Left lobe of liver (tissue), 2 donors: ENCODE data around the gene PRDM15. TPM values are rescaled to one million over a fixed set of nuclear protein-coding genes. Genes with fewer than 3 reads are reported as not detected.
A peak's percentile ranks its signal among the peaks of the same experiment; 100 is the strongest.

Experiments used
- ATAC-seq: fragments of 200-7000 bp; cut with Tn5 transposase; one replicate; pipeline ENCODE4 v1.9.1; 2020; ENCODE audit warnings: mild to moderate bottlenecking, moderate library complexity
- DNase-seq: peaks from one replicate; pipeline ENCODE4 v3.0.0-alpha.2; 2020; ENCODE audit warnings: low spot score
- total RNA-seq: library from RNA; stranded (reverse); gene quantifications from one replicate; pipeline ENCODE4 v1.2.1, GENCODE V29; 2021
- donor health status: DM: no; HTN: no; CAD: no; lungs with moderate emphysema.
- donor health status: DM: no; HTN: yes; CAD: no.

PRDM15 gene, protein sequence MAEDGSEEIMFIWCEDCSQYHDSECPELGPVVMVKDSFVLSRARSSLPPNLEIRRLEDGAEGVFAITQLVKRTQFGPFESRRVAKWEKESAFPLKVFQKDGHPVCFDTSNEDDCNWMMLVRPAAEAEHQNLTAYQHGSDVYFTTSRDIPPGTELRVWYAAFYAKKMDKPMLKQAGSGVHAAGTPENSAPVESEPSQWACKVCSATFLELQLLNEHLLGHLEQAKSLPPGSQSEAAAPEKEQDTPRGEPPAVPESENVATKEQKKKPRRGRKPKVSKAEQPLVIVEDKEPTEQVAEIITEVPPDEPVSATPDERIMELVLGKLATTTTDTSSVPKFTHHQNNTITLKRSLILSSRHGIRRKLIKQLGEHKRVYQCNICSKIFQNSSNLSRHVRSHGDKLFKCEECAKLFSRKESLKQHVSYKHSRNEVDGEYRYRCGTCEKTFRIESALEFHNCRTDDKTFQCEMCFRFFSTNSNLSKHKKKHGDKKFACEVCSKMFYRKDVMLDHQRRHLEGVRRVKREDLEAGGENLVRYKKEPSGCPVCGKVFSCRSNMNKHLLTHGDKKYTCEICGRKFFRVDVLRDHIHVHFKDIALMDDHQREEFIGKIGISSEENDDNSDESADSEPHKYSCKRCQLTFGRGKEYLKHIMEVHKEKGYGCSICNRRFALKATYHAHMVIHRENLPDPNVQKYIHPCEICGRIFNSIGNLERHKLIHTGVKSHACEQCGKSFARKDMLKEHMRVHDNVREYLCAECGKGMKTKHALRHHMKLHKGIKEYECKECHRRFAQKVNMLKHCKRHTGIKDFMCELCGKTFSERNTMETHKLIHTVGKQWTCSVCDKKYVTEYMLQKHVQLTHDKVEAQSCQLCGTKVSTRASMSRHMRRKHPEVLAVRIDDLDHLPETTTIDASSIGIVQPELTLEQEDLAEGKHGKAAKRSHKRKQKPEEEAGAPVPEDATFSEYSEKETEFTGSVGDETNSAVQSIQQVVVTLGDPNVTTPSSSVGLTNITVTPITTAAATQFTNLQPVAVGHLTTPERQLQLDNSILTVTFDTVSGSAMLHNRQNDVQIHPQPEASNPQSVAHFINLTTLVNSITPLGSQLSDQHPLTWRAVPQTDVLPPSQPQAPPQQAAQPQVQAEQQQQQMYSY
- 3.2 TPM for total RNA-seq

- DNase-seq (peak; percentile 85), ATAC-seq (peak; percentile 76)
Observed at GRCh38 chr21:41879190-41879998, at the start of gene PRDM15. PRDM15 (minus strand) TSS chr21:41879344; CDS start chr21:41860363, 18,981 bp downstream.

GRCh38 chr21:41928621-41929220 is 49.6 kb upstream of the PRDM15 start:
- no peak for DNase-seq

DNA sequence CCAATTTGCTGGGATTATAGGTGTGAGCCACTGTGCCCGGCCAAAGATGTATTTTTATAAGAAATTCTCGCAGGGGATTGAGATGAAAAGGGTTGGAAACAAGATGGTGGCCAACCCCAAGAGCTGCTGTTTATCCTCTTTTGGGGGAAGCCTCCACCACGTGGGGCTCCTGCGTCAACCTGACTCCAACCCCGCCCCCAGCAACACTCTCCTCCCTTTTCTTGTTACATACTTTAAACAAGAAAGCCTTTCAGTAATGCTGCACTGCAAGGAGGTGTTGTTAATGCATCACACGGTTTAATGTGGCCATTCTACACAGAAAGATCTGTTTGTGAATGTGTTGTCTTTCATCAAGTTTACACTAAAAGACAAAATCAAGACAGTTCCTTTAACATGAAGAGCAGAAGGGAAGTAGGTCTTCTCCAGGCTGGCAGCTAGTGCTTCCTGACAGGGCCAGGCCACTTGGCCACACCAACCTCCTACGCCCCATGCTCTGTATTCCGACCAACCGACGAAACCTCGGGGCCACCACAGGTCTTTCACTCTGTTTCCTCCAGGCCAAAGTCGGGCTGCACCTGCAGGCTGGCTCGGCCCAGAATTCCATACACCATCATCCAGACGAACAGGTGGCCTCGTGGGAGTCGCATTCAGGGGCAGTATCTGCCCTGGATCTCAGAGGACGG is 48.7 kb upstream of the PRDM15 start:
- DNase-seq (no peak), ATAC-seq (no peak)

More at GRCh38 chr21:41928621-41929220, 49.6 kb upstream of the PRDM15 start:
- no peak for ATAC-seq

DNA sequence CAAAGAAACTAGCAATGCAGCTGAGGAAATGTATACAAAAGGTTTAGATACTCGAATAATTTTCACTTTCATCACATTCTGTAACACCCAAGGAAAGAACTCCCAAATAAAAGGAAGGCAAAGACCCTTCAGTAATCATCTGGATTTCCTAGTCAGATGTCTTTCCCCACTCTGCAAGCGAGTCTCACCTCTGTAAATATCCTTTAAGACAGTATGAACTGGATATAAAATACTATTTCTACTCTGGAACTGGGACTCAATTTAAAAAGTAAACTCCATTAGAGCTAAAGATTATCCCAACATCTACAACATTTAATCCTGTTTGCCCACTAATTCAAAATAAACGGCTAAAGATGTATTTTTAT is 47.6 kb upstream of the PRDM15 start:
- DNase-seq (no peak), ATAC-seq (no peak)

DNA sequence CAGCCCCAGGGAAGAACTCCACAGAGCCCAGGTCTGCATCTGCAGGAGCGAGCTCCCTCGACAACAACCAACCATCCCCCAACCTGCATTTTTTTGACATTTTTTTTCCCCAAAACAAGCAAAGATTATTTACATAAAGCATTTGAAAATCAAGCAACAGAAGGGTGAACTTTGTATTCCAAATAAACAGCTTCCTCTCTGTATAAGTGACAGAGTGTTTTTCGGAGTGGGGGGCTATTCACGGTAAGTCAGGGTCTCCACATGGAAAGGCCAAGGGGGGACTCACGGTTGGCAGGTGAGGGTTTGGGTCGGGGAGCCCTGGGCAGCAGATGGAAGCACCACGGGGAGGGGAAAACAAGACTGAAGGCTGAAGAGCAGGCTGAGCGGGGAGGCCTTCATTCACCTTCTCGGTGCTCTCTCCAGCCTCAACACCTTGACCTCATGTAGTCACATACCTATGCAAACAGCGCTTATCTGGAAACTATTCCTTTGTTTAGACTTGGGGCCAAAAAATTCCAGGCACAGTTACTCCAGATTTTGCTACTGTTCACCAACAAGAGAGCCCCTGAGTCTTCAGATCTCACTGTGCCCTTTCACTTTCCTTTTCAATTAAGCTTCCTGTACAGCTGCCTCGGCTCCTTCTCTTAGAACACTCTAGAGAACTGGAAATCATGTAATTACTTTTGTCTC is 47.1 kb upstream of the PRDM15 start:
- DNase-seq (no peak), ATAC-seq (peak; percentile 84)

- peak; percentile 3 for ATAC-seq
- DNase-seq: no peak
Observed at GRCh38 chr21:41925767-41926116, 46.6 kb upstream of the PRDM15 start.

- ATAC-seq (peak; percentile 2), DNase-seq (no peak)
Observed at GRCh38 chr21:41924368-41924754, 45.2 kb upstream of the PRDM15 start.

DNA sequence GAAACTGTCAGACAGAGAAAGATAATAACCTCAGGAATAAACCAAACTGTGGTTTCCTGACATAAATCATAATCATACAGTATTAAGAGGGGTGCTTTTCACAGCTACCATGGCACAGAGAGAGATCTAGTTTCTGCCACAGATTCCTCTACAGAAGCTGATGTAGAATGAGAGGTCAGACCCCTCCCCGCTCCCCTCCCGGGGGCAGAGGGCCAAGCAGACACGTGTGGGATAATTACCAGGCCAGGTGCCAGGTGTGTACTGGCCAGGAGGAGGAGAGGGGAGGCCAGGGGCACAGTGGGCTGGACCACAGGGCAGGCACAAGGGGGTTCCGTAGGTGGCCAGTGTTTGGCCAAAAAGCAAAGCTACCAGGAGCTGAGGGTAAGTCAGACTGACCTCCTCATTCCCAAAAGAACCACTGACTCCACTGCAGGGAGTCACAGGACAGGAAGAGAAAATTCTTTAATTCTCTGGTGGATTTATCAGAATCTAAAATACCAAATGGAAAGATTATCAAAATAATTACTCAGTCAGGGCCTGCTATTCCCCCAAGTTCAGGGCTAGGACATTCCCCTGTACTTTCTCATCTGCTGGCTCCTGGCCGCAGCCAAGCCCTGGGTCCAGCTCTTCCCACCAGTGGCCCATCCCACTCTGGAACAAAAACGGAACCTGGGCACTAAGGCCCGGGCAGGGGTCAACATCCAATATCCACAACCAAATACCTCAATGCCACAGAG is 44.7 kb upstream of the PRDM15 start:
- ATAC-seq (peak; percentile 77), DNase-seq (peak; percentile 64)

DNA sequence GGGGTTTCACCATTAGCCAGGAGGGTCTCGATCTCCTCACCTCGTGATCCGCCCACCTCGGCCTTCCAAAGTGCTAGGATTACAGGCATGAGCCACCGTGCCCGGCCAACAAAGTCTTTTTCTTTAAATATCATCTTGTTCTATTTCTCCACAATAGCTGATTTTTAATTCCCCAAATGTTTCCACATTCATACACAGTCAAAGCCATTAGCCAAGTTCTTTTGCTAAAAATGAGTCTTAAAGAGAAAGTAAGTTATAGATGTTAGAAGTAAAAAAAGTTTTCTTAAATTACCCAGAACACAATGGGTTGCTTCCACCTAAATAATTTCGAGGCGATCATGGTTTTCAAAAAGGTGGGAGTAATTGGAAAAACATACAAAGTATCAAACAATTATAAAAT is 44.0 kb upstream of the PRDM15 start:
- ATAC-seq (no peak), DNase-seq (no peak)

GRCh38 chr21:41921021-41921420 is 41.9 kb upstream of the PRDM15 start:
- ATAC-seq (no peak), DNase-seq (no peak)

GRCh38 chr21:41920476-41920875 is 41.3 kb upstream of the PRDM15 start:
- no peak for ATAC-seq
- DNase-seq: no peak

GRCh38 chr21:41919666-41920398 is 40.7 kb upstream of the PRDM15 start:
- no peak for DNase-seq
- ATAC-seq: no peak

DNA sequence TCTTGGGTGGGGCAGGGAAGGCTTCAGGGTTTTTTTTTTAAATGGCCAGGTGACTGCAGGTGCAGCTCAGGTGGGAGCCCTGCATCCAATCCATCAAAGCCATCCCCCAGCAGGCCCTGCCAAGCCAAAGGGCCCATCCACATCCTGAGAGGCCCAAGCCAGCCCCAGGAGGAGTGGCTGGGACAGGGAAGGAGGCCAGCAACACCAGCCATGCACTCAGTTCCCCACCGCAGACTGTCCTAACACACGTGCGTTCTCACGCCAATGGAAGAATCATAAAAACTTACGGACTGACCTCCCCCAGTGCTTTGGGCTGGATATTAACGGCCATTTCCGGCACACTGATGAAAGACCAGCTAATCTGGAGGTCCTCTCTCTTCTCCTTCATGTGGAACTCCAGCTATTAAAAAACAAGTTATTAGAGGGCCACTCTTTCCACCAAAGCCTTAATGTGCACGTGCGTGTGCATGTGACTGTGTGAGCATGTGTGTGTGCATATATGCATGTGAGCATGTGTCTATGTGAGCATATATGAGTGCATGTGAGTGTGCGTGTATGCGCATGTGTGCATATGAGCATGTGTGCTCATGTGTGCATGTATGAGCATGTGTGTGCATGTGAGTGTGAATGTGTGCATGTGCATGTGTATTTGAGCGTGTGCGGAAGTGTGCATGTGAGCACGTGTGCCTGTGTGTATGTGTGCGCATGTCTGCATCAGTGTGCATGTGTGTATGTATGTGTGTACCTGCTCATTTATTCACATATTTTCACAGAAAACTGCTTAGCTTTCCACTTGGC is 39.6 kb upstream of the PRDM15 start:
- ATAC-seq: no peak
- DNase-seq: no peak

GRCh38 chr21:41917531-41917930 is 38.4 kb upstream of the PRDM15 start:
- no peak for ATAC-seq
- DNase-seq: no peak

DNA sequence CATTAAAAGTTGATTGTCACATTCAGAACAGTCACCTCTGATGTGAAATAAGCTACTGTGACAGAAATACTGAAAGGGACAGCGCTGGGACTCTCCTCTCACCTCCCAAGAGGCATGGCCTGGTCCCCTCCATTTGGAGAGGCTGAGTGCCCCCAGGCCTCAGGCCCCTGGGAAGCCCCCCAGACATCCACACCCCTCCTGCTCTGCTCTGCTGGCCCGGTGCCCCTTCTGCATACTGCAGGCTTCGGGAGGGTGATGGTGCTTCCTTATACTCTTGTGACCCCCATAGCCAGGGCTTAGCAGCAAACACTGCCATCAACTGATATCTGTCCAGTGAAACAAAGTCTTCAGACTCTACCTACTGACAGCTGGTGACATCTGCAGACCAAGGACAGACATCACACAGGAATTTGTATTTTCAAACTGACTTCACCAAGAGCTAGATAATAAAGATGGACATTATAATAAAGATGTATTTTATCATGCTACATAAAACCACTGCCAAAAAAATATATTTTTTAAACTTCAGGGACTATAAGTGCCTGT is 37.8 kb upstream of the PRDM15 start:
- DNase-seq: no peak
- ATAC-seq: no peak

GRCh38 chr21:41914965-41915364 is 35.8 kb upstream of the PRDM15 start:
- peak; percentile 29 for ATAC-seq
- DNase-seq: no peak

DNA sequence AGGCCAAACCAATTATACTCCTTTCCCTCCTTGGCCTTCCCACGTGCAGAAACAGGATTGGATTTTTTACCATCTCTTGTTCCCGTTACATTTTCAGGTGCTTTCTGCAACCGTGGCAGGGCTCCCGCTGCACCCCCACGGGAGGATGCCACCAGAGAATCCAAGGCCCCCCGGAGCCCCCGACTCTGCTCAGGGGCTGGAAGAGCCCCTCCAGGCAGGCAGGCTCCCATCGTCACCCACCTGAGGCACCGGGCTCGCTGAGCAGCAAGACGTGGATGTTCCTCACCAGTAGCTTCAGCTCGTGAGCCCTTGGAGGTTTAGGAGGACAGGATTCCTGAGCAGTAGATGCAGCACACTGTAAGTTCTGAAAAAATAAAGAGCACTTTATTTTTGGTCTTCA is 35.2 kb upstream of the PRDM15 start:
- no peak for ATAC-seq

More for the DNA sequence above, 35.2 kb upstream of the PRDM15 start:
- DNase-seq: no peak
